CMK (cell line): ENCODE results near the gene C1QTNF1.
A peak's percentile ranks its signal among the peaks of the same experiment; 100 is the strongest.
"Not testable (repeated sequence)": the region's sequence is repeated elsewhere in the genome, so short reads cannot be mapped to it uniquely, and the experiment has no call there.

Source experiments
- DNase-seq: peaks from one replicate; pipeline ENCODE4 v3.0.0-alpha.2; 2010; ENCODE audit warnings: low read depth

The C1QTNF1 gene

DNA sequence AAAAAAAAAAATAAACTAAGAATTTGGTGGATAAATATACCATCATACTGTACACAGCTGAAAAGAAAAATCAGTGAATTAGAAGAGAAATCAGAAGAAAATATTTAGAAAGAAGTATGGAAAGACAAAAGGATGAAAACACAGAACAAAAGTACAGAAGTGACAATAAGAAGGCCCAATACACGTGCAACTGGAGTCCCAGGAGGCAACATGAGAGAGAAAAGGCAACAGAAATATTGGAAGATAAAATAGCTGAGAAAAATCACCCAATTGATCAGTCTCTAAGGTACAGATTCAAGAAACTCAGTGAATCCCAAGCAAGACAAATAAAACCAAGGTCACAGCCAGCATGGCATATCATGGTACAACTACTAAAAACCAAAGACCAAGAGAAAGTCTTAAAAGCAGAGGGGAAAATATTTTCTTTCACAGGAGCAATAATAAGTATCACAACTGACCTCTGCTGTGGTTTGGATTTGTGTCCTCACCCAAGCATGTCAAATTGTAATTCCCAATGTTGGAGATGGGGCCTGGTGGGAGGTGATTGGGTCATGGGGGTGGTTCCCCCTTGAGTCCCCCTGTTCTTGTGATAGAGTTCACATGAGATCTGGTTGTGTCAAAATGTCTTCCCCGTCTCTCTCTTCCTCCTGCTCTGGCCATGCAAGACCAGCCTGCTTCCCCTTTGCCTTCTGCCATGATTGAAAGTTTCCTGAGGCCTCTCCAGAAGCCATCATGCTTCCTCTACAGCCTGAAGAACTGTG, 30.4 kb downstream of the C1QTNF1 start:
- no peak for DNase-seq

DNA sequence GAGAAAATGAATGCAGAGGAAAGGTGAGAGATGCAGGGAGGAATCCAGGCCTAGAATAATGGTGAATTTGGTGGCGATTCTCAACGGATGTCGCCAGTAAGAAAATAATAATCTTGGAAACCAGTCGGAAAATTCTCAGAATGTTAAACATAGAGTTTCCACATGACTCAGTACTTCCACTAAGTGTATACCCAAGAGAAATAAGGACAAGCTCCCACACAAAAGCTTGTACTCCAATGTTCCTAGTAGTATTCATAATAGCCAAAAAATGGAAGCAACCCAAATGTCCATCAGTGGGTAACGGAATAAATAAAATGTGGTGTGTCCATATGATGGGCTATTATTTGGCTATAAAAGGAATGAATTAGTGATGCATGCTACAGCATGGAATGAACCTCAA, 31.2 kb downstream of the C1QTNF1 start:
- DNase-seq = no peak

DNA sequence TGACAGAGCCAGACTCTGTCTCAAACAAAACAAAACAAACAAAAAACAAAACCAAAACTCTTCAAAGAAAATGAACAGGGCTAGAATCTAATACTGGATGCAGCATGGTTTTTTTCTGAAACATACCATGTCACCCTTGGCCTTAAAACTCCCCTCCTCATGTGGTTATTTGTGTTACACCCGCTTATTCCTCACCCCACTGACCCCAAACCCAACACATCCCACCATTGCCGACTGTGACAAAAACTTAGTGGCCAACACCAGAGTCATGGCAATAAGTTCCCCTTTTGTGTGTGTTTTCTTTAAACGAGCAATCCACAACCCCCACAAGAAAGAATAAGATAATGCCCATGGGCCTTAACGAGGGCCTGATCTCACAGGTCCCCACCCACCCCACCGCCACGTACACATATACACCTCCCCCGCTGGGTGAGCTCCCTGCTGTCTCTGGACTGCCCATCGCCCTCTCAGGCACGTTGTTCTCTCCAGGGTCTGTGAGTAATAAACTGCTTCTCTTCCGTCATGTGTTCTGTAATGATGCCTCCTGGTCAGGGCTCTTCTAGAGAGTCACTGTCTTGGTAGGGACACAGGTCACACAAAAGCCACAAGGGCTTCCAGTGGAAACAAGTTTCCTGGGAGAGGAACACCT, 33.9 kb downstream of the C1QTNF1 start:
- DNase-seq = no peak

DNA sequence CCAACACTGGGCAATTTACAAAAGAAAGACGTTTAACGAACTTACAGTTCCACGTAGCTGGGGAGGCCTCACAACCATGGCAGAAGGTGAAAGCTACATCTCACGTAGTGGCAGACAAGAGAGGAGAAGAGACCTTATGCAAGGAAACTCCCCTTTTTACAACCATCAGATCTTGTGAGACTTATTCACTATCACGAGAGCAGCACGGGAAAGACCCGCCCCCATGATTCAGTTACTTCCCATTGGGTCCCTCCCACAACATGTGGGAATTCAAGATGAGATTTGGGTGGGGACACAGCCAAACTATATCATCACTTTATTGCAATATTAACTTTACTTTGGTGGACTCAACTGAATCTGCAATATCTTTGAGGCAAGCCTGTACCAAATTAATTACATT, 38.7 kb downstream of the C1QTNF1 start:
- no peak for DNase-seq

DNA sequence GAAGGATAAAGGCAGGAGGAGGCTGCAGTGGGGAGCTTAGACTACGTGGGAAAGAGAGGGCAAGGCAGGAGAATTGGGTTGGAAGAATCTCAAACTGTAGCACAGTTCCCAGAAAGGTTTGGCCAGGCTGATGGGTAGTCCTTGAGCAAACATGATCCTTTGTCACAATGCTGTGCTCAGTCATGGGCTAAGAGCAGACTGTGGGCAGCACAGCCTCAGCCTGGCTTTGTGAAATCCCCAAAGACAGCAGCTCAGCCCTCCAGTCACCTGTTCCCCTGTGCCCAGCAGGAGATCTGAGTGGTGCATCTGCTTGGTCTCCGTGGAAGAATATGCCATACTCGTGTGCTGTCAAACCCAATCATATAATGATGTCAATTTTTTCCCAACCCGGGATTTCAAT, 40.1 kb downstream of the C1QTNF1 start:
- no peak for DNase-seq

DNA sequence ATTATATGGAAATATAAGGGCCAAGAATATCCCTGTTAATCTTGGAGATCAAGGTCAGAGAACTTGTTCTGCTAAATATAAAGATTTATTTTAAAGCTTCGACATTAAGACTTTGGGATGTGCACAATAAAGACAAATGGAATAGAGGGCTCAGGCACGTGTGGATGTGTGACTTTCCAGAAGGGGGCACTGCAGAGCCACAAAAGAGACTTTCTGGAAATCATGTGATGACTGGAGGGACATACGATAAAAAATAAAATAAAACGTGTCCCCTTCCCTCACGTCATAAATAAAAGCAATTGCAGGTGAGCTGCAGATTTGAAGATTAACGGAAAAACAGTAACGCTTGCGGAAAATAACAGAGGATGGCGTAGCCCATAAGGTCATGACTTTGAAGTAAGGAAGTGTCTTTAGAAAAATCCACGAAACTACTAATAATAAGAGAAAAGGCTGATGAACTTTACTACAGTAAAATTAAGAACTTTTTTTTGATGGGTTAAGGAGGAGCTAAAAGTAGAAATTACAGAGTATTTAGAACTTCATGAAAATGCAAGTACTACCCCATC, 41.2 kb downstream of the C1QTNF1 start:
- DNase-seq = no peak

DNA sequence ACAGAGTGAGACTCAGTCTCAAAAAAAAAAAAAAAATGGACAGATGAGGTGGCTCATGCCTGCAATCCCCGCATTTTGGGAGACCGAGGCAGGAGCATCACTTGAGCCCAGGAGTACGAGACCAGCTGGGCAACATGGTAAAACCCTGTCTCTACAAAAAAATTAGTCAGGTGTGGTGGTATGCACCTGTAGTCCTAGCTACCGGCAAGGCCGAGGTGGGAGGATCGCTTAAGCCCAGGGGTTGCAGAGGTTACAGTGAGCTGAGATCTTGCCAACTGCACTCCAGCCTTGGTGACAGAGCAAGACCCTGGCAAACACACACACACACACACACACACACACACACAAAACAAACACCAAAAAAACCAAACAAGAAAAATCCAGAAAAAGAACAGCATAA, 43.0 kb downstream of the C1QTNF1 start:
- no peak for DNase-seq

DNA sequence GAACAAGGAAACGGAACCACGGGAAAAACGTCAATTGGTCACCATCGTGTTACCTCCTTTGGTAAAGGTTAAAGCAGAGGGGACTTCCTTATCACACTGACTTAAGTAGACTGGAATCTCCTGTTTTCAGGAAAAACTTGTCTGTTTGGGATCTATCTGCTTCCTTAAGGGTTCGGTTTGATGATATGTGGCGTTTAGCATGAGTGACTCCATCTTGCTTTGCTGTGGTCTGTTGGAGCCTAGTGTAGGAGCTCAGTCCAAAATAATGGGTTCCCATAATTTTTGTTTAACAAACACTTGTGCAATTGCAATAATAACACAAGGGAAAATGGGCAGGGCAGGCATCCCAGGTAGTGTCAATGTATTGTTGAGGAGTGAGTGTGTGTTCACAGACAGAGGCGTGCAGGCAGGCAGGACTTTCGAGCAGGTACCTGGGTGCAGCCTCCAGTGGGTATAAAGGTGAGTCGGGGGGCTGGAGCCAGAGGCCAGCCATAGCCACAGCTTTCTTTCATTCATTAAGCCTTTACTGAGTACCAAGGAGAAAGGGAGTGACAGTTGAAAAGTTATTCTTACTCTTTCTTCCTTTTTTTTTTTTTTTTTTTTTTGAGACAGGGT, 46.4 kb downstream of the C1QTNF1 start:
- no peak for DNase-seq

DNA sequence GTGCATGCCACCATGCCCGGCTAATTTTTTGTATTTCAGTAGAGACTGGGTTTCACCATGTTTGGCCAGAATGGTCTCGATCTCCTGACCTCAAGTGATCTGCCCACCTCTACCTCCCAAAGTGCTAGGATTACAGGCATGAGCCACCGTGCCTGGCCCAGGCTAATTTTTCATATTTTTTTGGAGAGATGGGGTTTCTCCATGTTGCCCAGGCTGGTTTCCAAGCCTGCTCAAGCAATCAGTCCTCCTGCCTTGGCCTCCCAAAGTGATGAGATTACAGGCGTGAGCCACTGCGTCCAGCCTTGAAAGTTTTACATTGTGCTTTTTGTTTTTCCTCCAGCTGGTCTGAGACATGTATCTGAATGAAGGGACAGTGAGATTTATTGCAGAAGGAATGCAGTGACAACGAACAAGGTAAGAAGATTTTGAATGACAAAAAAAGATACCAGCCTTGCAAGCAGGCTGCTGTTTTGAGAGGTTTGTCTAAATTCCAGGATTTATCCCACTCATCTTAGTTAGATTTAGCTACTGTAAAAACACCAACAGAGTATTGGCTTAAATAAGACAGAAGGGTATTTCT, 47.3 kb downstream of the C1QTNF1 start:
- no peak for DNase-seq

DNA sequence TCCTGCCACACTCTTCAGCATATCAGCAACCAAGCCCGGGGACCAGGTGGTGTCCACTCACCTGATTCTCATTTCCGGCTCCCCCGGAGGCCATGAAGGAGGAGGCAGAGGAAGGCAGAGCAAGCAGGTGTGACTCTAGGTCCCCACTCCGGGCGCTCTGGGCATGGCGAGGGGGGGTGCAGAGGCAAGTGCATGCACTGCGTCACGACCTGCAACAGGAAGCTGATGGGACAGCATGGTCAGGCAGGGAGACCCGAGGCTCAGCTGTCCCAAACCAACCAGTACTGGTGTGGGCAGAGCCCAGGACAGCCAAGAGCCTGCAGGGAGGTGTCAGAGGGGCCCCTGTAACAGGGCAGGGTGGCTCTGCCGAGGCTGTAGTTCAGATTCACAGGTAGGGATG, 48.6 kb downstream of the C1QTNF1 start:
- DNase-seq = no peak

DNA sequence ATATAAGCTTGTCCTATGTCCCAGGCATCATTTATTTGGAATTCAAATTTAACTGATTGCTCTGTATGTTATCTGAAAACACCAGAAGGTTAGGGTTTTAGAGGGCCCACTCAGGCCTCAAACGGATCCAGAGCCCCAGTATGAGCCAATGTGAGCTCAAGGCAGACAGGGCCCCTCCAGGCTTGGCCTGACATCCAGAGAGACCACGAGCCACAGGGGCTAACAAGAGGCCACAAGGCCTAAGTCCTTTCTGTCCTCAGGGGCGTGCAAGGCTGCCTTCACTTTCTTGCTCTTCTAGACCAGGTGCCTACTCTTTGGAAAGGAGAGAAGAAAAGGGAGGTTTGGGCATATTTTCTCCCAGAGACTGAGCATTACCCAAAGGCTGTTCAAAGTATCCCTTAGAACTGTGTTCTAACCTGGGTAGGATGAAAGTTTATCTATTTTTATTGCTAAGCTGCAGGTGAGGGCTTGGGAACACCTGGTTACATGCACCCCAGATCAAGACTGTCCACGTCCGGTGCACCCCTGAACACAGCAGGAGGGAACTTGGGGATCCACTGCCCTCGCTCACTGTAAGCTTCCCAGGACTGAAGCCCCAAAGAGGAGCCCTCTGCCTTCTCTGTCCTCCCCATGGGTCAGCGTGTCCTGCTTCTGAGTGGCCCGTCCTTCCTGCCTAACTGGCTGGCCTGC, 49.2 kb downstream of the C1QTNF1 start:
- no peak for DNase-seq

DNA sequence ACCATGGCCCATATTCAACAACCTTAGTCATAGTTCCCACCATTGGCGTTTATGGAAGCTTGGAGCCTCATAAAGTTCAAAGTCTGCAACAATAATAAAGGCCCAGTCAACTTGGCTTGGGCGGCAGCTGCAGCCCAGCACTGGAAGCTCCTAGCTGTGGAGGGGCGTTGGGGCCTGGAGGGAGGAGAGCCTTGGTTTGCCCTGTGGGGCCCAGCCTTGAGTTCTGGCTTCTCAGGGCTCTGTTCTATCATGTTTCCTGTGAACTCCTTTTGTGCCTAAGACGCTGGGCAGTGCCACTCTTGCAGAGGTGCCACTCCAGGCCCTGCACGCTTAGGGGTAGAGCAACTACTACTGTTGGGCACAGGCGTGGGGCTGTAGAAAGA, 49.7 kb downstream of the C1QTNF1 start:
- DNase-seq = no peak

DNA sequence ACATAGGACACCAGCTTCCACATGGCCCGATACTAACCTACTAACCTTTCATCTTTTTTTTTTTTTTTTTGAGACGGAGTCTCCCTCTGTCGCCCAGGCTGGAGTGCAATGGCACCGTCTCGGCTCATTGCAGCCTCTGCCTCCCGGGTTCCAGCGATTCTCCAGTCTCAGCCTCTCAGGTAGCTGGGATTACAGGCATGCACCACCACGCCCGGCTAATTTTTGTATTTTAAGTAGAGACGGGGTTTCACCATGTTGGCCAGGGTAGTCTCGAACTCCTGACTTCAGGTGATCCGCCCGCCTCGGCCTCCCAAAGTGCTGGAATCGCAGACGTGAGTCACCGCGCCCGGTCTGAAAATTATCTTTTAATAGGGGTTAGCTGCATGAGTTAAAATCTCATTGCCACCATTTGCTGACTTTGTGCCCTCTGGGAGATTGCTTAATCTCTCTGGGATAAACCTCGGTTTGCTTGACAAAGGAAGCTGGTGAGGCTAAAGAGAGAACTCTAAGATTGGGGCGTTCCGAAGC, 50.2 kb downstream of the C1QTNF1 start:
- not testable (repeated sequence) for DNase-seq

DNA sequence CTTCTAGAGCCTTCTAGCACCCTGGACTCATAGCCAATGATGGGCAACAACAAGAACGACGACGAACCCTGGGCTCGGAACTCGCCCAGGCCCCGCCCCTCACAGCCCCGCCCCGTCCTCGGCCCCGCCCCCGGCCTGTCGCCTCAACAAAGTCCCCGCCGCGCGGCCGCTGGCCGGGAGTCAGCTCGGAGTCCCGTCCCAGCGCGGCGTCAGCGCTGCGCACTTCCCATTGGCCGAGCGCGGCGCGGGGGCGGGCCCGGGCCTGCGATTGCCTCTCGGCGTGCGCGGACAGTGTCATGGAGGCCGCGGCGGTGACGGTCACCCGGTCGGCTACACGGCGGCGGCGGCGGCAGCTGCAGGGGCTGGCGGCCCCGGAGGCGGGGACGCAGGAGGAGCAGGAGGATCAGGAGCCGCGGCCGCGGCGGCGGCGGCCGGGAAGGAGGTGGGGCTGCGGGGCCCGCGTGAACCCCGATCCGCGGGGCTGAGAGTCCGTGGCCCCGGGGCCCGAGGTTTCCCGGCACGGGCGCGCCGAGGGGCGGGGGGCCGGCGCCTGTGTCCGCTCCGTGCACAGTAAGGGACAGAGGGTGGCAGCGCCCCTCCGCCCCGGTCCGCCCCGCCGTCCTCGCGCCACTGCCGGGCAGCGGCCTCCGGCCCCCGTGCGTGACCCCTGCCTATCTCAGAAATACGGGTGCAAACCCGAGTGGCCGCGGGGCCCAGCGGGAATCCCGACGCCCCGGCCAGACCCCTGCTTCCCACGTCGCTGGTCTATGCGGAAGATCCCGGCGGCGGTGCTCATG, 50.9 kb downstream of the C1QTNF1 start, which contains the start of gene ENGASE:
Gene ENGASE, plus strand, starts transcription at position 176 of the 797 bp plus-strand sequence. Its CDS starts 121 bp downstream, at position 297.
- peak; percentile 83 for DNase-seq

DNA sequence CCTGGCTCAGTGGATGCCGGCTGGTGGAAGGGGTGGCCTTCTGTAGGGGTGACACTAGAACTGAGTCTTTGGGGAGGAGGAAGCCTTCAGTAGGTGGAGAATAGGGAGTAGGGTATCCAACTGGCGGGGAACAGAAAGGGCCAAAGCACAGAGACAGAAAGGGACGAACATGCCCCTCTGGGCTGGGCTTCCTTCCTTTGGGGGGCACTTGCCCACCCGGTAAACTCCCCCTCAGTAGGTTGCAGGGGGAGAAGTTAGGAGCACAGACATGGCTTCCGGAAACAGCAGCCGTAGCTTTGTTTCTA, 51.4 kb downstream of the C1QTNF1 start:
- DNase-seq = no peak

DNA sequence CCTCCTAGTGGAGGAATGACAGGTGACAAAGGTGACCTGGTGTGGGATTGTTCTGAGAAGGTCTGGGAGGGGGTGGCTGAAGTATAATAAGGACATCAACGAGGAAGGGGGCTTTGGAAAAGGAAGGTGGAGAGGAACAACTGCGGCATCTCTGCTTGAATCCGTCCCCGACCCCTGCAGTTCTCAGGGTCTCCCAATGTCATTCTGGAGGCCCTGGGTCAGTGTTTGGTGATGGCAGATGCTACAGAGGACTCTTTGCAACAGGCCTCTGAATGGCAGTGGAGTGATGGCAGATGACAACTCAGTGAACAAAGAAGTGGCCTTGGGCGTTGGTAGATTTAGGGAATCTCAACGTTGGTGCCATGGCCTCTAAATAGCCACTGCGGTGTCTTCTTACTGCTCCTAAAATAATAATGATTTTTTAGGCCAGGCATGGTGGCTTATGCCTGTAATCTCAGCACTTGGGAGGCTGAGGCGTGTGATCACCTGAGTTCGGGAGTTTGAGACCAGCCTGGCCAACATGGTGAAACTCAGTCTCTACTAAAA, 52.0 kb downstream of the C1QTNF1 start:
- no peak for DNase-seq

DNA sequence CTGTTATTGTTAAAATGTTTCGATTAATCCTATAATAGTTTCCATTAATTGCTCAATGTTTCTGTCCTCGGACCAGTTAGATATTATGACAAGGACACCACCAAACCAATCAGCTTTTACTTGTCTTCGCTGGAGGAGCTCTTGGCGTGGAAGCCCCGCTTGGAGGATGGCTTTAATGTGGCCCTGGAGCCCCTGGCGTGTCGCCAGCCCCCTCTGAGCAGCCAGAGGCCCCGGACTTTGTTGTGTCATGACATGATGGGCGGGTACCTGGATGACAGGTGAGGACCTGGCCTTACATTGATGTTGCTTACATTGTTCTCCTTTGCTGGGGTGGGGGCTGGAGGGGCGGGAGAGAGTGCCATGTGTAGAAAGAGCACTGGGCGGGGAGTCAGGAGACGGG, 53.6 kb downstream of the C1QTNF1 start:
- DNase-seq = no peak

DNA sequence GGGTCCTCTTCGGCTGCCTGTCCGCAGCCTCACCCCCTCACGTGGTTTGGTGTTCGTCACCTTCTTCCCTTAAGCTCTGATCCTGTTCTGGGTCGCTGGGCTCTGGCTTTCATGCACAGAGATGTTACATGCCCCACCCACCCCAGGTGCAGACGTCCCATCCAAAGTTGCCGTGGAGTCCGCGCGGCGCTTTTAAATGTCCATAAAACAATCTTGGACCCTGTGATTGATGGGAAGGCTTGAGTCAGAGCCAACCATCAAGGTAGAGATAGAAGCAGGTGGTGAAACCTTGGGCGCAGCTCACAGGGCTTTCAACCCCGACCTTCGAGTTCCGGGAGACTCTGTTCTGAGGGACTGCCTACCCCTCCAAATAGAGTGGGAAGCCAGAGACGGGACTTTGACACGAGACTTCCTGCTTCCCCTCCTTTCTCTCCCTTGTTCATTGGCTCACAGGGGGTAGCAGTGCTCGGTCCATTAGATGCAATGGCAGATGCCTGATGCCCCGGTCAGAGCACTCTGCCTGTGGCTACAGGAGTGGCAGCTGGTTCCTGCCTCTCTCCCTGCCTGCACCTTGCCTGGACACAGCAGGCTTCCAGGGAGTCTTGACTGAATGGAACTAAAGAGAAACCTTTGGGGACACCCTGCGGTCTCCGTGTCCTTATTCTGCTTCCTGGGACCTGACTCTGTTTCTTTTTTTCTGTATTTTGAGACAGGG, 54.7 kb downstream of the C1QTNF1 start:
- no peak for DNase-seq

DNA sequence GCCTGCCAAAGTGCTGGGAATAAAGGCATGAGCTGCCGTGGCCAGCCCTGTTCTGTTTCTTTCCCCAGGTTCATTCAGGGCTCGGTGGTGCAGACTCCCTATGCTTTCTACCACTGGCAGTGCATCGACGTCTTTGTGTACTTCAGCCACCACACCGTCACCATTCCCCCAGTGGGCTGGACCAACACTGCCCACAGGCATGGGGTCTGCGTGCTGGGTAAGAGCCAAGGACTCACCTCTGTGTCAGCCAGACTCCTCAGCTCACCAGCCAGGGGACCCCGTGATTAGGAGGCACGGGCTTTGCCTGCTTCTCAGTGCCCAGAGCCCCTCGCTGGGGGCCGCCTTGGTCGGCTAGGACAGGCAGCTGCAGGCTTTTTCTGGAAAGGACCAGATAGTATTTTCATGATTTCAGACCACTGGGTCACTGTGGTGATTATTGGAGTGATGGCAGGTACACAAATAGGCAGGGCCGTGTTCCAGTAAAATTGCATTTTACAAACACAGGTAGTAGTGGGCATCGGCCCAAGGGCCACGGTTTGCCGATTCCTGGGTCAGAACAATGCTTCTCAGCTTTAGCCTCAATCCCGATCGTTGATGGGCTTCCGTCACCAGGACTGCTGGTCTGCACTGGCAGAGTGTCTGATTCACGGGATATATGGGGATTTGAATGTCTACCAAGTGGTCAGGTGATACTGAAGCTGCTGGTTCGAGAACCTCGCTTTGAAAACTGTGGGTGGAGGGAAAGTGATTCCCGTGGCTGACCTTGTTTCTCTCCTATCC, 55.6 kb downstream of the C1QTNF1 start:
- no peak for DNase-seq
